ENCODE data around the gene CRB2. TPM values are rescaled to one million over a fixed set of nuclear protein-coding genes. Genes with fewer than 3 reads are reported as not detected.
A peak's percentile ranks its signal among the peaks of the same experiment; 100 is the strongest.

CRB2 gene
- total RNA-seq, 4 donors from 2014 or later = 2.2 to 19.4 (median 3.1) TPM

GRCh38 chr9:123373447-123373923 is 17.5 kb downstream of the CRB2 start:
- Histone ChIP-seq H3K36me3 (no peaks in the 10 kb centered on the region), H3K4me3 (no peak overlapping the region), H3K27ac (peak overlapping the region; percentile 18 to 86), H3K27me3 (no peaks in the 10 kb centered on the region), H3K9me3 (no peaks in the 10 kb centered on the region), H3K4me1 (peaks cover 0 to 10% of the 10 kb centered on the region in 2 donors)
- TF ChIP-seq CTCF (IDR thresholded peaks at IDR 0.05) = peak in 1 of 4 experiments; percentile 1
- no peak for TF ChIP-seq POLR2A (IDR thresholded peaks at IDR 0.05)
- no peak for DNase-seq
- intact Hi-C loops (cut with DNase I; ENCODE audit: low total_unique reads) = no loop called here

GRCh38 chr9:123373946-123374345 is 17.9 kb downstream of the CRB2 start:
- DNase-seq = peak in 1 of 2 donors; percentile 62
- Histone ChIP-seq H3K4me3 (no peak overlapping the region), H3K36me3 (no peaks in the 10 kb centered on the region), H3K4me1 (peaks cover 0 to 10% of the 10 kb centered on the region in 2 donors), H3K9me3 (no peaks in the 10 kb centered on the region), H3K27me3 (no peaks in the 10 kb centered on the region), H3K27ac (peak overlapping the region; percentile 18 to 86)
- intact Hi-C loops (cut with DNase I; ENCODE audit: low total_unique reads) = no loop called here
- no peak for TF ChIP-seq POLR2A (IDR thresholded peaks at IDR 0.05)
- TF ChIP-seq CTCF (IDR thresholded peaks at IDR 0.05) = no peak

DNA sequence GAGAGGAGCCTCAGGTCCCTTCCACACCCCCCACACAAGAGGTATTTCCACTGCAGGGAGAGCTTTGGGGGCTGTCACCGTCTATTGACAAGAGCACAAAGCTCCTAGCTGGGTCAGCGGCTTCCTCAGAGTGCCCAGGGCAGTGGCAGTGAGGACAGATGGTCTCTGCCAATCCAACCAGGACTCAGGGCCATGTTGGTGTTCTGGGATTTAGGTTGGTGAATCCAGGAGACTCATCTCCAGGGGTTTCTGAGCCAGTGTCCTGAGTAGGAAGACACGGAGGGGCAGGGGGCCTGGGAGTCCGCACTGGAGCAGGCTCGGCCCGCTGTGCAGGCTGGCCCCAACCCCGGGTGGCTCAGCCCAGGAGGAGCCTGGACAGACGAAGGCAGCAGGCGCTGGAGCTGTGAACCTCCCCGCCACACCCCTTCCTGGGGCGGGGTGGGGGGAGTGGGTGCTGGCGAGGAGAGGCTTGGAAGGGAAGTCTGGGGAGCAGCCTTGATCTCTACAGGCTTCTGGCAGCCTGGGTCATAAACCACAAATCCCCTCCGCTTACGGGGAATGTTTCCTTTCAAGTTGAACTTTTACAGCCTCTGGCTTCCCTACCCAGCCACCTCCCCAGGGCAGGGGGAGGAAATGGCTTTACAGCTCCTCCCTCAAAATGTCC is 19.6 kb downstream of the CRB2 start:
- Histone ChIP-seq H3K4me1 (peaks cover 0 to 10% of the 10 kb centered on the region in 2 donors), H3K27me3 (no peaks in the 10 kb centered on the region), H3K4me3 (no peak overlapping the region), H3K9me3 (no peaks in the 10 kb centered on the region), H3K36me3 (no peaks in the 10 kb centered on the region), H3K27ac (peak overlapping the region; percentile 33 to 86)
- intact Hi-C loops (cut with DNase I; ENCODE audit: low total_unique reads) = no loop called here
- peak; percentile 80 to 82 for DNase-seq
- TF ChIP-seq POLR2A (IDR thresholded peaks at IDR 0.05) (no peak), CTCF (IDR thresholded peaks at IDR 0.05) (no peak)

GRCh38 chr9:123376218-123377071 is 20.4 kb downstream of the CRB2 start:
- no peaks in the 10 kb centered on the region for H3K27me3 ChIP-seq

More at GRCh38 chr9:123376218-123377071, 20.4 kb downstream of the CRB2 start:
- TF ChIP-seq POLR2A (IDR thresholded peaks at IDR 0.05) (no peak), CTCF (IDR thresholded peaks at IDR 0.05) (no peak)
- no peak for DNase-seq
- H3K4me3 ChIP-seq = no peak overlapping the region
- no peaks in the 10 kb centered on the region for H3K36me3 ChIP-seq
- intact Hi-C loops (cut with DNase I; ENCODE audit: low total_unique reads) = no loop called here
- H3K4me1 ChIP-seq = peaks cover 0 to 10% of the 10 kb centered on the region in 2 donors
- H3K9me3 ChIP-seq = no peaks in the 10 kb centered on the region
- H3K27ac ChIP-seq = peak overlapping the region; percentile 33 to 86
